HepG2 (cell line): ENCODE results near the gene PFKFB2. TPM values are rescaled to one million over a fixed set of nuclear protein-coding genes. Genes with fewer than 3 reads are reported as not detected.

Experiments used
- ARNT2 ChIP-seq: sonication (generic); formaldehyde crosslinking; IDR thresholded peaks from 2 replicates; pipeline ENCODE4 v1.8.0; 2022; ENCODE audit warnings: mild to moderate bottlenecking, low read depth, missing genetic modification reagents, moderate library complexity
- ARNTL ChIP-seq: sonication (generic); formaldehyde crosslinking; IDR thresholded peaks from 2 replicates; pipeline ENCODE4 v1.4.0; 2020; ENCODE audit warnings: mild to moderate bottlenecking, missing genetic modification reagents
- HOXA5 ChIP-seq: sonication (generic); formaldehyde crosslinking; IDR thresholded peaks from 2 replicates; pipeline ENCODE4 v1.4.0; 2020; ENCODE audit warnings: missing genetic modification reagents
- MATR3 ChIP-seq: sonication (generic); formaldehyde crosslinking; IDR thresholded peaks from 2 replicates; pipeline ENCODE4 v1.4.0; 2020; ENCODE audit warnings: missing genetic modification reagents
- NFE2 ChIP-seq: sonication (generic); formaldehyde crosslinking; IDR thresholded peaks from 2 replicates; pipeline ENCODE4 v1.4.0; 2020; ENCODE audit warnings: missing genetic modification reagents
- PITX1 ChIP-seq: sonication (generic); formaldehyde crosslinking; IDR thresholded peaks from 2 replicates; pipeline ENCODE4 v1.5.1; 2020; ENCODE audit warnings: mild to moderate bottlenecking, missing genetic modification reagents
- SALL1 ChIP-seq: sonication (generic); formaldehyde crosslinking; IDR thresholded peaks from 2 replicates; pipeline ENCODE4 v1.8.0; 2022; ENCODE audit warnings: mild to moderate bottlenecking, missing genetic modification reagents
- ZNF773 ChIP-seq: sonication (generic); formaldehyde crosslinking; IDR thresholded peaks from 2 replicates; pipeline ENCODE4 v1.4.0; 2020; ENCODE audit warnings: missing genetic modification reagents, borderline replicate concordance
- polyA plus RNA-seq, 8 experiments: library from polyadenylated mRNA; depleted of rRNA in 3 of 8; stranded (reverse) in 7 of 8; unstranded in 1 of 8; fragments of >200 nt; fragmentation: Illumina TruSeq in 4 of 8; extraction: Trizol in 4 of 8; gene quantifications; 2 replicates each; pipeline versions ENCODE4 v1.2.1 to v1.2.3, GENCODE V29; 2011 to 2016; ENCODE audit warnings: low read depth in 4 of 8, missing spikeins in 1 of 8, mixed read lengths in 1 of 8; ENCODE audit not compliant: insufficient read depth in 1 of 8
- total RNA-seq, 5 experiments: library from RNA; depleted of rRNA; stranded (reverse); fragments of >200 nt; fragmentation: Illumina TruSeq; extraction: Trizol; gene quantifications; 2 replicates each; pipeline ENCODE4 v1.2.3, GENCODE V29; 2016; ENCODE audit warnings: low read depth in 1 of 5
- TF ChIP-seq, protein P1 (sequence below): sonication (generic); formaldehyde crosslinking; IDR thresholded peaks from 2 replicates; pipeline ENCODE4 v1.5.1; 2020; ENCODE audit warnings: mild to moderate bottlenecking, missing genetic modification reagents
- TF ChIP-seq, protein P2 (sequence below): sonication (generic); formaldehyde crosslinking; conservative IDR thresholded peaks from 2 replicates; pipeline ENCODE4 v1.8.0; 2022; ENCODE audit warnings: mild to moderate bottlenecking, moderate library complexity, missing genetic modification reagents
- TF ChIP-seq, protein P3 (sequence below): sonication (generic); formaldehyde crosslinking; IDR thresholded peaks from 2 replicates; pipeline ENCODE4 v1.4.0; 2020; ENCODE audit warnings: missing genetic modification reagents, mild to moderate bottlenecking, borderline replicate concordance
- TF ChIP-seq, protein P4 (sequence below): sonication (generic); formaldehyde crosslinking; IDR thresholded peaks from 2 replicates; pipeline ENCODE4 v1.4.0; 2020; ENCODE audit warnings: missing genetic modification reagents
- TF ChIP-seq, protein P5 (sequence below): IDR thresholded peaks from 2 replicates; pipeline ENCODE4 v1.4.0; 2020; ENCODE audit warnings: mild to moderate bottlenecking, missing genetic modification reagents
- TF ChIP-seq, protein P6 (sequence below): IDR thresholded peaks from 2 replicates; pipeline ENCODE4 v1.6.1; 2016

PFKFB2 gene
- total and polyA plus RNA-seq, 2 of the 13 experiments (the other 11 are each of a cell fraction or from before 2014, with no cell fraction given), result 4.6 to 10.6 TPM

DNA sequence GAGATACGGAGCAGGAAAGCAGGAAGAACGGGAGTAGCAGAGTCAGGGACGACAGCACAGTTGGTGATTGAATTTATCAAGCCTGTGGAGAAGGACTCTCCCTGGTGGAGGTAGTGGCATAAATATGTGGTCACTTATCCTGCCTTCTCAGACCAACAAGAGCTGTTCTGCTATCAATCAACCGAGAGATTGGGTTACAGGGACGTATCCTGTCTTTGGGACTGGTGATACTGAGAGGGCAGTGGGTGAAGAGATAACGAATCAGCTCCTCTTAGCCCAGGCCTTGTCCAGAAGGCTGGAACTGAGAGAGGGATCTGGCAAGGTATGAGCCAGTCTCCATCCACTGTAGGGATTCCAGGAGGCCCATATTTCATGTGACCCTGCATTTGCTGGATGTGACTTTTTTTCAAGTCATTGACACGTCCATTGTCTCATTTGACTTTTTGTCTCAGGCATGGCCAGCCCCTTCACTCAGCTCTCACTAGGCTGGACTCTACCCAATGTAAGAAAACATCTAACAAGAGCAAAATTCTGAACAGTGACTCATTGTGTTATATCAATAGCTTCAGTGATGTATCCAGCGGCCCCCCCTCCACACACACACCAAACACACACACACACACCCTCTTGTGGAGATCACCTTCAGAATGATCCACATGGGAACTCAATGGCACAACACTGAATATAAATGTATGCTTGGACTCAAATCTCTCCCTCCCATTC, 31.8 kb upstream of the PFKFB2 start (continued):
- TF ChIP-seq, protein P1, sequence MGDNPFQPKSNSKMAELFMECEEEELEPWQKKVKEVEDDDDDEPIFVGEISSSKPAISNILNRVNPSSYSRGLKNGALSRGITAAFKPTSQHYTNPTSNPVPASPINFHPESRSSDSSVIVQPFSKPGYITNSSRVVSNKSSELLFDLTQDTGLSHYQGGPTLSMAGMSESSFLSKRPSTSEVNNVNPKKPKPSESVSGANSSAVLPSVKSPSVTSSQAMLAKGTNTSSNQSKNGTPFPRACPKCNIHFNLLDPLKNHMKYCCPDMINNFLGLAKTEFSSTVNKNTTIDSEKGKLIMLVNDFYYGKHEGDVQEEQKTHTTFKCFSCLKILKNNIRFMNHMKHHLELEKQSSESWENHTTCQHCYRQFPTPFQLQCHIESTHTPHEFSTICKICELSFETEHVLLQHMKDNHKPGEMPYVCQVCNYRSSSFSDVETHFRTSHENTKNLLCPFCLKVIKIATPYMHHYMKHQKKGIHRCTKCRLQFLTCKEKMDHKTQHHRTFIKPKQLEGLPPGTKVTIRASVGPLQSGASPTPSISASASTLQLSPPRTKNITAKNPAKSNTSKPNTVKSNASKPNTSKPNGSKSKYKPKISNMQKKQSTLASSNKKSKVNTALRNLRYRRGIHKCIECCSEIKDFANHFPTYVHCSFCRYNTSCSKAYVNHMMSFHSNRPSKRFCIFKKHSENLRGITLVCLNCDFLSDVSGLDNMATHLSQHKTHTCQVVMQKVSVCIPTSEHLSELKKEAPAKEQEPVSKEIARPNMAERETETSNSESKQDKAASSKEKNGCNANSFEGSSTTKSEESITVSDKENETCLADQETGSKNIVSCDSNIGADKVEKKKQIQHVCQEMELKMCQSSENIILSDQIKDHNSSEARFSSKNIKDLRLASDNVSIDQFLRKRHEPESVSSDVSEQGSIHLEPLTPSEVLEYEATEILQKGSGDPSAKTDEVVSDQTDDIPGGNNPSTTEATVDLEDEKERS (CRISPR knock-in tag), result no peak
- no peak for TF ChIP-seq ZNF773 (CRISPR knock-in tag)
- TF ChIP-seq MATR3, result no peak
- TF ChIP-seq, protein P2, sequence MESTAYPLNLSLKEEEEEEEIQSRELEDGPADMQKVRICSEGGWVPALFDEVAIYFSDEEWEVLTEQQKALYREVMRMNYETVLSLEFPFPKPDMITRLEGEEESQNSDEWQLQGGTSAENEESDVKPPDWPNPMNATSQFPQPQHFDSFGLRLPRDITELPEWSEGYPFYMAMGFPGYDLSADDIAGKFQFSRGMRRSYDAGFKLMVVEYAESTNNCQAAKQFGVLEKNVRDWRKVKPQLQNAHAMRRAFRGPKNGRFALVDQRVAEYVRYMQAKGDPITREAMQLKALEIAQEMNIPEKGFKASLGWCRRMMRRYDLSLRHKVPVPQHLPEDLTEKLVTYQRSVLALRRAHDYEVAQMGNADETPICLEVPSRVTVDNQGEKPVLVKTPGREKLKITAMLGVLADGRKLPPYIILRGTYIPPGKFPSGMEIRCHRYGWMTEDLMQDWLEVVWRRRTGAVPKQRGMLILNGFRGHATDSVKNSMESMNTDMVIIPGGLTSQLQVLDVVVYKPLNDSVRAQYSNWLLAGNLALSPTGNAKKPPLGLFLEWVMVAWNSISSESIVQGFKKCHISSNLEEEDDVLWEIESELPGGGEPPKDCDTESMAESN, result no peak
- TF ChIP-seq ARNT2 (CRISPR knock-in tag), result no peak
- TF ChIP-seq, protein P3, sequence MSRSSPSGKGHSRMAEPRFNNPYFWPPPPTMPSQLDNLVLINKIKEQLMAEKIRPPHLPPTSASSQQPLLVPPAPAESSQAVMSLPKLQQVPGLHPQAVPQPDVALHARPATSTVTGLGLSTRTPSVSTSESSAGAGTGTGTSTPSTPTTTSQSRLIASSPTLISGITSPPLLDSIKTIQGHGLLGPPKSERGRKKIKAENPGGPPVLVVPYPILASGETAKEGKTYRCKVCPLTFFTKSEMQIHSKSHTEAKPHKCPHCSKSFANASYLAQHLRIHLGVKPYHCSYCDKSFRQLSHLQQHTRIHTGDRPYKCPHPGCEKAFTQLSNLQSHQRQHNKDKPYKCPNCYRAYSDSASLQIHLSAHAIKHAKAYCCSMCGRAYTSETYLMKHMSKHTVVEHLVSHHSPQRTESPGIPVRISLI (CRISPR knock-in tag), result peak; percentile 71; the same call in 1 of the 2 replicates
- no peak for TF ChIP-seq NFE2 (CRISPR knock-in tag)
- no peak for TF ChIP-seq SALL1 (CRISPR knock-in tag)
- TF ChIP-seq, protein P4, sequence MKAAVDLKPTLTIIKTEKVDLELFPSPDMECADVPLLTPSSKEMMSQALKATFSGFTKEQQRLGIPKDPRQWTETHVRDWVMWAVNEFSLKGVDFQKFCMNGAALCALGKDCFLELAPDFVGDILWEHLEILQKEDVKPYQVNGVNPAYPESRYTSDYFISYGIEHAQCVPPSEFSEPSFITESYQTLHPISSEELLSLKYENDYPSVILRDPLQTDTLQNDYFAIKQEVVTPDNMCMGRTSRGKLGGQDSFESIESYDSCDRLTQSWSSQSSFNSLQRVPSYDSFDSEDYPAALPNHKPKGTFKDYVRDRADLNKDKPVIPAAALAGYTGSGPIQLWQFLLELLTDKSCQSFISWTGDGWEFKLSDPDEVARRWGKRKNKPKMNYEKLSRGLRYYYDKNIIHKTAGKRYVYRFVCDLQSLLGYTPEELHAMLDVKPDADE (CRISPR knock-in tag), result no peak
- TF ChIP-seq HOXA5 (CRISPR knock-in tag), result no peak
- TF ChIP-seq, protein P5, sequence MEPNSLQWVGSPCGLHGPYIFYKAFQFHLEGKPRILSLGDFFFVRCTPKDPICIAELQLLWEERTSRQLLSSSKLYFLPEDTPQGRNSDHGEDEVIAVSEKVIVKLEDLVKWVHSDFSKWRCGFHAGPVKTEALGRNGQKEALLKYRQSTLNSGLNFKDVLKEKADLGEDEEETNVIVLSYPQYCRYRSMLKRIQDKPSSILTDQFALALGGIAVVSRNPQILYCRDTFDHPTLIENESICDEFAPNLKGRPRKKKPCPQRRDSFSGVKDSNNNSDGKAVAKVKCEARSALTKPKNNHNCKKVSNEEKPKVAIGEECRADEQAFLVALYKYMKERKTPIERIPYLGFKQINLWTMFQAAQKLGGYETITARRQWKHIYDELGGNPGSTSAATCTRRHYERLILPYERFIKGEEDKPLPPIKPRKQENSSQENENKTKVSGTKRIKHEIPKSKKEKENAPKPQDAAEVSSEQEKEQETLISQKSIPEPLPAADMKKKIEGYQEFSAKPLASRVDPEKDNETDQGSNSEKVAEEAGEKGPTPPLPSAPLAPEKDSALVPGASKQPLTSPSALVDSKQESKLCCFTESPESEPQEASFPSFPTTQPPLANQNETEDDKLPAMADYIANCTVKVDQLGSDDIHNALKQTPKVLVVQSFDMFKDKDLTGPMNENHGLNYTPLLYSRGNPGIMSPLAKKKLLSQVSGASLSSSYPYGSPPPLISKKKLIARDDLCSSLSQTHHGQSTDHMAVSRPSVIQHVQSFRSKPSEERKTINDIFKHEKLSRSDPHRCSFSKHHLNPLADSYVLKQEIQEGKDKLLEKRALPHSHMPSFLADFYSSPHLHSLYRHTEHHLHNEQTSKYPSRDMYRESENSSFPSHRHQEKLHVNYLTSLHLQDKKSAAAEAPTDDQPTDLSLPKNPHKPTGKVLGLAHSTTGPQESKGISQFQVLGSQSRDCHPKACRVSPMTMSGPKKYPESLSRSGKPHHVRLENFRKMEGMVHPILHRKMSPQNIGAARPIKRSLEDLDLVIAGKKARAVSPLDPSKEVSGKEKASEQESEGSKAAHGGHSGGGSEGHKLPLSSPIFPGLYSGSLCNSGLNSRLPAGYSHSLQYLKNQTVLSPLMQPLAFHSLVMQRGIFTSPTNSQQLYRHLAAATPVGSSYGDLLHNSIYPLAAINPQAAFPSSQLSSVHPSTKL (CRISPR knock-in tag), result peak; percentile 58; the same call in 1 of the 2 replicates
- no peak for TF ChIP-seq PITX1
- TF ChIP-seq ARNTL (CRISPR knock-in tag), result no peak
- TF ChIP-seq, protein P6, sequence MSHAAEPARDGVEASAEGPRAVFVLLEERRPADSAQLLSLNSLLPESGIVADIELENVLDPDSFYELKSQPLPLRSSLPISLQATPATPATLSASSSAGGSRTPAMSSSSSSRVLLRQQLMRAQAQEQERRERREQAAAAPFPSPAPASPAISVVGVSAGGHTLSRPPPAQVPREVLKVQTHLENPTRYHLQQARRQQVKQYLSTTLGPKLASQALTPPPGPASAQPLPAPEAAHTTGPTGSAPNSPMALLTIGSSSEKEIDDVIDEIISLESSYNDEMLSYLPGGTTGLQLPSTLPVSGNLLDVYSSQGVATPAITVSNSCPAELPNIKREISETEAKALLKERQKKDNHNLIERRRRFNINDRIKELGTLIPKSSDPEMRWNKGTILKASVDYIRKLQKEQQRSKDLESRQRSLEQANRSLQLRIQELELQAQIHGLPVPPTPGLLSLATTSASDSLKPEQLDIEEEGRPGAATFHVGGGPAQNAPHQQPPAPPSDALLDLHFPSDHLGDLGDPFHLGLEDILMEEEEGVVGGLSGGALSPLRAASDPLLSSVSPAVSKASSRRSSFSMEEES, result no peak
